Measurements from ENCODE around the gene TBC1D22A. TPM values are rescaled to one million over a fixed set of nuclear protein-coding genes. Genes with fewer than 3 reads are reported as not detected.

TBC1D22A gene
- total RNA-seq, 1 donor from 2014 or later: 23.2 TPM

GRCh38 chr22:47055461-47055860, 293.0 kb downstream of the TBC1D22A start:
- H3K36me3 Mint-ChIP-seq (ENCODE audit: insufficient read depth): peaks cover 2% of the 10 kb centered on the region
- H3K4me1 Mint-ChIP-seq (ENCODE audit: low read depth): peaks cover 4% of the 10 kb centered on the region
- H3K27me3 Mint-ChIP-seq: no peaks in the 10 kb centered on the region
- TF ChIP-seq CTCF (IDR thresholded peaks at IDR 0.05; ENCODE audit: unreplicated experiment): no peak
- H3K4me3 Mint-ChIP-seq (ENCODE audit: low read depth): no peak overlapping the region
- no peaks in the 10 kb centered on the region for H3K9me3 Mint-ChIP-seq (ENCODE audit: low read depth)
- H3K27ac Mint-ChIP-seq: no peak overlapping the region
- no peak for DNase-seq (ENCODE audit: low spot score, unreplicated experiment)

- DNase-seq (ENCODE audit: low spot score, unreplicated experiment): no peak
- Mint-ChIP-seq H3K27me3 (no peaks in the 10 kb centered on the region), H3K4me1 (ENCODE audit: low read depth) (peaks cover 4% of the 10 kb centered on the region), H3K9me3 (ENCODE audit: low read depth) (no peaks in the 10 kb centered on the region), H3K36me3 (ENCODE audit: insufficient read depth) (peaks cover 2% of the 10 kb centered on the region), H3K27ac (no peak overlapping the region), H3K4me3 (ENCODE audit: low read depth) (no peak overlapping the region)
- TF ChIP-seq CTCF (IDR thresholded peaks at IDR 0.05; ENCODE audit: unreplicated experiment): no peak
Observed at GRCh38 chr22:47055921-47056320, 293.5 kb downstream of the TBC1D22A start.

GRCh38 chr22:47056361-47056760, 293.9 kb downstream of the TBC1D22A start:
- H3K9me3 Mint-ChIP-seq (ENCODE audit: low read depth): no peaks in the 10 kb centered on the region
- H3K4me1 Mint-ChIP-seq (ENCODE audit: low read depth): peaks cover 4% of the 10 kb centered on the region
- H3K27me3 Mint-ChIP-seq: no peaks in the 10 kb centered on the region
- H3K4me3 Mint-ChIP-seq (ENCODE audit: low read depth): no peak overlapping the region
- no peak for DNase-seq (ENCODE audit: low spot score, unreplicated experiment)
- H3K36me3 Mint-ChIP-seq (ENCODE audit: insufficient read depth): peaks cover 4% of the 10 kb centered on the region
- H3K27ac Mint-ChIP-seq: no peak overlapping the region
- TF ChIP-seq CTCF (IDR thresholded peaks at IDR 0.05; ENCODE audit: unreplicated experiment): no peak

- no peak for DNase-seq (ENCODE audit: low spot score, unreplicated experiment)
- TF ChIP-seq CTCF (IDR thresholded peaks at IDR 0.05; ENCODE audit: unreplicated experiment): no peak
- H3K4me3 Mint-ChIP-seq (ENCODE audit: low read depth): no peak overlapping the region
- no peaks in the 10 kb centered on the region for H3K9me3 Mint-ChIP-seq (ENCODE audit: low read depth)
- H3K27ac Mint-ChIP-seq: no peak overlapping the region
- no peaks in the 10 kb centered on the region for H3K27me3 Mint-ChIP-seq
- peaks cover under 1% of the 10 kb centered on the region for H3K4me1 Mint-ChIP-seq (ENCODE audit: low read depth)
- H3K36me3 Mint-ChIP-seq (ENCODE audit: insufficient read depth): peaks cover 5% of the 10 kb centered on the region
Observed at GRCh38 chr22:47056776-47057470, 294.5 kb downstream of the TBC1D22A start.

GRCh38 chr22:47057916-47058585, 295.6 kb downstream of the TBC1D22A start:
- TF ChIP-seq CTCF (IDR thresholded peaks at IDR 0.05; ENCODE audit: unreplicated experiment): no peak
- Mint-ChIP-seq H3K36me3 (ENCODE audit: insufficient read depth) (peaks cover 7% of the 10 kb centered on the region), H3K27me3 (no peaks in the 10 kb centered on the region), H3K9me3 (ENCODE audit: low read depth) (no peaks in the 10 kb centered on the region), H3K4me1 (ENCODE audit: low read depth) (no peaks in the 10 kb centered on the region), H3K4me3 (ENCODE audit: low read depth) (no peak overlapping the region), H3K27ac (peak overlapping the region; percentile 73)
- DNase-seq (ENCODE audit: low spot score, unreplicated experiment): no peak

Data from progenitor cell of endocrine pancreas (in vitro differentiated cells).